Measurements from ENCODE around the gene RPL7A.
"Not testable (repeated sequence)": the region's sequence is repeated elsewhere in the genome, so short reads cannot be mapped to it uniquely, and the experiment has no call there.

Gene RPL7A

DNA sequence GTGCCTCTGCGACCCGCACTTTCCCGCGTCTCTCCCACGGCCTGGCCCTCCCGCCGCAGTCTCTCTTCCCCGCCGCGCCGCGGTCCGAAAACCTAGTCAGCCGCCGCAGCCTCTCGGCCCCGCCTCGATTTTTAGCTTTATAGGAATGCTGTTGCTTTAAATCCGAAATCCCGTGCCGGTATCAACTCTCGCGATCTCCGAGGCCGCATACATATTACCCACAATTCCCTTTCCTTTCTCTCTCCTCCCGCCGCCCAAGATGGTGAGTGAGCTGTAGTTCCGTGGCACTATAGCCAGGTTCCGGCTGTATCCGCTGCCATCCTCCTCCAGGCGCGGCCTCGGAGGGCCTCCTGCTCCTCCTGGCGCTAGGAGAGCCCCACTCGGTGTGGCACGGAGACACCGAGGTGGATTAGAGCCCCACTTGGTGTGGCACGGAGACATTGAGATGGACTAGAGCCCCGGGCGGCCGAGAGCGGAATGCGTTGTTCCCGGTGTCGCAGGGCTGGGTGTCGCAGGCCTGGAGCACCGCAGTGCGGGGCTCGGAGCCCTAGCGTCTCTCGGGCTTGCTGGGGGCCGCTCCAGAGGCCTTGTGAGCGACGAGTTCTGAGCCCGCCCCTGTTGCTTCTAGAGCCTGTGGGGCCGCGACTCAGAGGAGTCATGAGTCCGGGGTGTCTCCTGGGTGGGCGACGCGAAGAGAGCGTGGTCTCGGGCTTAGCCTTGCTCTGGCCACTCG lies at the start of gene RPL7A, which contains the start of gene MED22:
Gene RPL7A, plus strand, starts transcription at position 234 of the 733 bp plus-strand sequence. Its CDS starts 26 bp downstream, at position 260.
Gene MED22, minus strand, starts transcription at position 147 of the 733 bp plus-strand sequence. CDS start 1,469 bp downstream, outside the sequence.
- DNase-seq (ENCODE audit: low read depth), result peak; percentile 87

DNA sequence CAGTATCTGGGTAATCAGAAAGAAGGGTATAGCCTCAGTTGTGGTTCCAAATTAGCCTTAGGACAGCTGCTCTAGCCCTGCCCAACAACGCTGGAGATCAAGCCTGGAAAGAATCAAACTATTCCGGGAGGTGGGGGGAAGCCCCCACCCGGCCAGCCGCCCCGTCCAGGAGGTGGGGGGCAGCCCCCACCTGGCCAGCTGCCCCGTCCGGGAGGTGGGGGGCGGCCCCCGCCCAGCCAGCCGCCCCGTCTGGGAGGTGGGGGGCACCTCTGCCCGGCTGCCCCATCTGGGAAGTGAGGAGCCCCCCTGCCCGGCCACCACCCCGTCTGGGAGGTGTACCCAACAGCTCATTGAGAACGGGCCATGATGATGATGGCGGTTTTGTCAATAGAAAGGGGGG lies 48.0 kb upstream of the RPL7A start:
- DNase-seq (ENCODE audit: low read depth), result not testable (repeated sequence)

DNA sequence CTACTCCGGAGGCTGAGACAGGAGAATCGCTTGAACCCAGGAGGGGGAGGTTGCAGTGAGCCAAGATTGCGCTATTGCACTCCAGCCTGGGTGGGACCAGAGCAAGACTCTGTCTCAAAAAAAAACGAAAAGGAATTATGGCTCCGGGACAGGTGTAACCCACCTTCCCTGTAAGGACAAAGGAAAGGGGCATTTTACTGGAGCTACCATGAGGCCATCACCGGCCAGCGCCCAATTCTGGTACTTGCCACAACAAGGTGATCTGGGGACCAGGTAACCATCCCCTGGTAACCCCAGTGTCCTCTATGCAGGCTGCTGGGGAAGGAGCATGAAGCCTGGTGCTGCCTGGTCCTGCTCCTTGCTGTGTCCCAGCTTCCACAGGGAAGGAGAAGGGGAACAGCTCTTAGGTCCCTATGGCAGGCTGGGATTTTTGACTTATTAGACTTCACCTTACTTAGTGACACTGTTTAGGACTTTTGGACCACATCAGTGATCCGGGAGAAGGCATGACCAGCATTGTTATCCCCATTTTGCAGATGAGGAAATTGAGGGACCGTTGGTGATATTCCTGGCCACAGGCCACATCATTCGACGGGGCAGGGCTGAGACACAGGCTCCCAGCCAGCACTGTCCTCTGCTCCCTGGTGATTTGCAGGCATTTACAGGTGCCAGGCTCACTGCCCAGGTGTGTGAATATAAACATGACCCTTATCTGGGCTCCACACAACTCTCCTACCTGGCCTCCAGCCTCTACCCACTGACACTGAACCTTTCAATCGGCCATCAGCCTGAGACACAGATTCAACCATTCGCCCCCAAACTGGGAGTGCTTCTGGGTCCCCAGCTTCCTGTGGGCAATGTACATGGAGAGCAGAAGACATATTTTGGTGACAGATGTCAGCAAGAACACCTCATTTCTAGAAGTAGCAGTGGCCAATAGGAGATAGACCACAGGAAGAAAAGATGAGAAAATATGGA lies 46.5 kb upstream of the RPL7A start:
- no peak for DNase-seq (ENCODE audit: low read depth)

DNA sequence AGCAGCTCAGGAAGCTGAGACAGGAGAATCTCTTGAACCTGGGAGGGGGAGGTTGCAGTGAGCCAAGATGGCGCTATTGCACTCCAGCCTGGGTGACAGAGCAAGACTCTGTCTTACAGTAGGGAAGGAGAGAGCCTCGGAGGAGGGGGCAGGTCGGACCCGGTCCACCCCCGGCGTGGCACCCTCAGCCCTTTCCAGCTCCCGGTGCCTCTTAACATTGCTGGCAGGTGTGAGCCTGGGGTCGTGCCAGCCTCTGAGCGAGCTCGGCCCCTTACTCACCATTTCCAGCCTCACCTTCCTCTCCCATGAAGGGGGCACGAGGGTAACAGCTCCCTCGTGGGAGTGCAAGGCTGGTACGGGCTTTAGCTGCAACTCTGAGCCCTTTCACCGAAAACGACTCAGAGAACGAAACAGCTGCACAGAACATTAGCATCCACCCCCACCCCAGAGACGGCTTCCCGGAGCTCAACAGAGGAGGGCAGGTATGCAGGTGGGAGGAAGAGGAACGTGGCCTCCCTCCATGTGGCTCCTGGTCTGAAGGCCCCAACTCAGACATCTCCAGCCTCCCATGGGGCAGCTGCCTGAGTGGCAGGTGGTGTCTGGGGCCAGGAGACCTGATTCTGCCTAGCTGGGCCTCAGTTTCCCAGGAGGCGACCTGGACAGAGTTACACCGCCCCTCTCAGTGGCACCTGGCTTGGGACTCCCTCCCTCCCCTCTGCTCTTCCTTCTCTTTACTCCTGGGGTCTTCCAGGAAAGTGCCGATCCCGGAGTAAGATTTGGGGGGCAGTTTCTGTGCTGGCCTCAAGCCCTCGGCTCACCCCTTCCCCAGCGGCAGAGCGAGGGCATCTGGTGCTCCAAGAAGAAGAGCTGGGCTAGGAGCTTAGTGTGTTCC lies 44.5 kb upstream of the RPL7A start:
- no peak for DNase-seq (ENCODE audit: low read depth)

DNA sequence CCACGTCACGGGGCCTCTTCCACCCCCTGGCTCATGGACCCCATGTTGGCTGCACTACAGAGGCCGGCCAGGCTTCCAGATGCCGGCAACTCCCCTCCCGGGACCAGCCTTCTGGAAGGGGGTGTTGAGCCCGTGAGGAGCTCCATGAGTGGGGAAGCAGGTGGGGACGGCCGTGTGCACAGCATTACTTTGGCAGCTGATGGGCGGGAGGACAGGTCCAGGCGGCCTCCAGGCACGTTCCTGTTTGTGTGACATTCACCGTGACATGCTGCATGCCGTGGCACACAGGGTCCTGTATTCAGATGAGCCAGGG lies 43.9 kb upstream of the RPL7A start:
- no peak for DNase-seq (ENCODE audit: low read depth)

DNA sequence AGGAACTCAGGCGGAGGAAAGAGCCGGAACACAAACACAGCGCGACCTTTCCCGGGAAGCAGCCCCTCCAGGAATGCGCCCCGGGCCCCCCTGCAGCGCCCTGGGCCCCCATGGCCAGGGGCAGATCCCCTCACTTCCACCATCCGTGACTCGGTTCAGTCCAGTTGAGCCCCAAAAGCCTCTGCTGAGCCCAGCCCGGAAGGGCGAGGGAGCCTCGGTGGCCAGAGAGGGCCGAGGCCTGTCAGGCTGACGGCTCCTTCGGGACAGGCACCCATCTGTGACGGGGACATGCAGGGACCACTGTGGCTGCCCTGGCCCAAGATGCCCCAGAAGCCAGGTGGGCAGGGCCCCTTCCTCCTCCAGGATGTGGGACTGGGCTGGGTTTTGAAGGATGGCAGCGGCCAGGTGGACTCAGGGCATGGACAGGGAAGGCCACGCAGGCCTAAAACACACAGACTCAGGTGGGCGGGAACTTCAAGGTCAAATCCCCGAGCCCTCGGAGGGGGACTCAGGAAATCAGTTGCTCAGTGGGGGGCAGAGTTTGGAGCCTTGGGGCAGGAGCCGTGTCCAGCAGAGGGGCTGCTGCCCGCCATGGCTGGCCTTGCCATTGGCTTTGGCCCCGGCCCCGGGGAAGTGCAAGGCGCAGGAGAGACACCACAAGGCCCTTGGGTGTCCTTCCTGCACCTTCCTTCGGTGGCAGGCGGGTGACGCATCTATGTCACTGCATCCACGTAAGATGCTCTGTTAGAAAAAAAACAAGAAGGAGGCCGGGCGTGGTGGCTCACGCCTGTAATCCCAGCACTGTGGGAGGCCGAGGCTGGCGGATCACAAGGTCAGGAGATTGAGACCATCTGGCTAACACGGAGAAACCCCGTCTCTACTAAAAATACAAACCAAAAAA lies 43.3 kb upstream of the RPL7A start:
- no peak for DNase-seq (ENCODE audit: low read depth)

DNA sequence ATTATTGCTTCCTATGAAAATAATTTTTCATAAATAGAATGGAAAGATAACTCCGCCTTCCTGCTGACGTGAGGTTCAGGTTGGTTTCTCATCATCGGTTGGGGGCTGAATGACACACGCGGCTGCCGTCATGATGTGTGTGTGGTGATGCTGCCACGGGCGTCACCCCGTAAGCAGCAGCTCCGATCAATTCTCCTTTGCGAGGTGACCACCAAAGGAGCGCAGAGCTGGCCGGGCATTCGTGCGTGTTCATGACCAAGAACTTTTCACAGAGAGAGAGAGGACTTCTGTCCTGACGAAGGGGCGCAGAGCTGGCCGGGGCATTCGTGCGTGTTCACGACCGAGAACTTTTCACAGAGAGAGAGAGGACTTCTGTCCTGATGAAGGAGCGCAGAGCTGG lies 42.3 kb upstream of the RPL7A start:
- DNase-seq (ENCODE audit: low read depth), result no peak

DNA sequence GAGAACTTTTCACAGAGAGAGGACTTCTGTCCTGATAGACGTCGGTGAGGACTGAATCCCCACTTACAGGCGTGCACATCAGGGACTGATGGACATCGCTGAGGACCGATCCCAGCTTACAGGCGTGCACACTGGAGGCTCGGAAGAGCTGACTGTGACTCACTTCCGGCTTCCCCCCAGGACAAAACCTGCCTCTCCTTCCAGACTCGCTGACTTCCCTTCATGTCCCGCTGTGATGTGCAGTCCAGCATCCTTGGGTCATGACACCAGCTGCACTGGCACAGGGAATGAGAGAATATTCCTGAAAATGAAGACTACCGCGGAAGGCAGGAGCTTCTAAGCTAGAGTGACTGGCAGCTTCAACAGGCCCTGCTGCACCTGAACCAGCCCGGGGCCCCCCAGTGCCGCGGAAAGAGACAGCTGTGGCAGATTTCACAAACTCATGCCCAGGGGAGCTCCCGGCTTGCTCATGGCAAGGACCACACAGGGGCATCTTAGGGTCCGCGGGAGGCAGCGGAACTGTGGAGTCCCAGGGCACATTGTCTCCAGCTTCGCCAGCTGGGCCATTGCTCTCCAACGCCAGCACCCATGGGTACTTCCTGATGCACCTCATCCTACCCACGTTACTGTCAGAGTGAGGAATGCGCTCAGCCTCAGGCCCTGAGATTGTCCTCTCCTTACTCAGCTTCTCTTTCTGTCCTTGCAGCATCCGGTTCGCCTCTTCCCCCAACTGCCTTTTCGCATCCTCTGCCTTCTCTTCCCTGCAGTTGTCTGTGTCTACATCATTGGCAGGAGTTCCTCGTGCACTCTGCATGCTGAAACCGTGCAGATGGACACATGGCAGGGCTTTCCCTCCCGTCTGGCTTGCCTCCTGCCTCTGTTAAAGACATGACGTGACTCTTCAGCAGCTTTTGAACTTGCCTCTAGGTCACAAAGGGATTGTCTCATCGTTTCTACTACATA lies 41.5 kb upstream of the RPL7A start:
- no peak for DNase-seq (ENCODE audit: low read depth)

DNA sequence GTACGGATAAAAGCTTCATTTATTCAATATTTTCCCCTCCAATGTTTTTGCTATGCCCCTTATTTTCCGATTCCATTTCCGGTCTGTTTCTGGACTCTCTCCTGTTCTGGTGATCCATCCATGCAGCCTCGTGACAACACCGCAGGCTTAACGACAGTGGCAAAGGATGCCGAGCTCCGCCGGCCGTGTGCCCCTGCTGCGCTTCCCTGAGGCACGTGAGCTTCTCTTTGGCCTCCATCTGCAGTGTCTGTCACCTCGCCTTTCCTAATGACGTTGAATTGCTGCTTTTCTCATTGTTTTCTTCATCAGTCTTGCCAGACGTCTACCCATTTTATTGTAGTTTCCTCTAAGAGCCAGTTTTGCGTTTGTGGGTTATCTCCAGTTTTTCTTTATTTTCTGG lies 40.7 kb upstream of the RPL7A start:
- DNase-seq (ENCODE audit: low read depth), result no peak

DNA sequence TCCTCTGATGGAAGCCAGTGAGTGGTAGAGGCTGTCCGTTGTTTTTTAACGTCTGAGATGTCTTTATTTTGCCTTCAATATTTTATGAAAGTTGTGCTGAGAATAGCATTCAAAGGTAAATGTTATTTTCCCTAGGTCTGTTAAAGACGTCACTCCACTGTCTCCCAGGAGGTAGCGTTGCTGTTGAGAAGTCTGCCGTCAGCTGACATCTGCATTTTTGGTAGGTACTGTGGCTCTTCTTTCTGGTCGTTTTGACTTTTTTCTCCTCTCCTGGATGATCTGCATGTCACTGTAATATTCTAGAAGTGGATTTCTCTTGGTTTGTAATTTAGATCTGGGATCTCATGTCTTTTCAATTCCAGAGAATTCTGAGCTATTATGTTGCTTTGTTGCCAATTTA lies 38.4 kb upstream of the RPL7A start:
- DNase-seq (ENCODE audit: low read depth), result no peak

DNA sequence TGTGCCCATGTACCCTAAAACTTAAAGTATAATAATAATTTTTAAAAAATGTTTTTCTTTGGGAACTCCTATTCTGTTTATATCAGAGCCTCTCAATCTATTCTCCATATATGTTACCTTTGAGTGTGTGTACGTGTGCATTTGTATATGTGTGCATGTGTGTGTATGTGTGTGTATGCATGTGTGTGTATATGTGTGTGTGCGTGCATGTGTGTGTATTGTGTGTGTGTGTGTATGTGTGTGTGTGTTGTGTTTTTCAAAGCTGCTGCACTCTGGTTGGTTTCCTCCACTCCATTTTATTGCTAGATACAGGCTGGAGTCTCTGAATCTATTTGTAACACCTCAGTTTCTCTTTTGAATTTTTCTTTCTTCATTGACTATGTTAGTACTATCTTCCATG lies 32.0 kb upstream of the RPL7A start:
- DNase-seq (ENCODE audit: low read depth), result no peak

DNA sequence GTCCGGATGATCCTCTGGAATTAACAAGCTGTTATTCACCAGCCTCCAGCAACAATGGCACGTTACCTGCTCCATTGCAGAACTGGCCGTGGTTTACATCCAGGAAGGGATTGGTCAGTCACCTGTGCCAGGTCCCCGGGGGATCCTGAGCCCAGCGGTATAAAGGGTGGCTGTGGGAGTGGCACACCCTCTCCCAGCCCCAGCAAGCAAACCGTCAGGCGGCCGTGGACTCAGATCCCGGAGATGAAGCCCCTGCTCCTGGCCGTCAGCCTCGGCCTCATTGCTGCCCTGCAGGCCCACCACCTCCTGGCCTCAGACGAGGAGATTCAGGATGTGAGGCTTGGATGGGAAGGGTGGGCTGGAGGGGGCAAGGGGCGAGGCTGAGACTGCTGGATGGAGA lies 30.5 kb upstream of the RPL7A start:
- not testable (repeated sequence) for DNase-seq (ENCODE audit: low read depth)

DNA sequence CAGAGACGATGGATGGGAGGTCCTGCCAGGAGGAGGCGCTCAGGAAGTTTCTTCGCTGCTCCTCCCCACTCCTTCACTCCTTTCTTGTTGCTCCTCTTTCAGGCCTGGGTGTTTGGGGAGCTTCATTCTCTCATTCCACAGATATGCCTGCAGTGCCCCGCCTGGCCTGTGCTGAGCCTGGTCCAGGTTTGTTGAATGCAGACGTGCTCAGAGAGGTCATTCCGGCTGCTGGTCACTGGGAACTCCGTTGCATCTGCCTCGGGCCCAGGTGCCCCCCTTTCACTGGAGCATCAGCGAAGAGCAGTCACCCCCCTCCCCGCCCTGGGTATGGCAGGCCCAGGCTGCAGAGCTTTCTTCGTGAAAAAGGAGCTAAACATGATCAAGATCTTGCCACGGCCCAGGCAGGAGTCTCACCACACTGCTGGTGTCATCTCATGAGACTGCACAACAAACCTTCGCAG lies 27.6 kb upstream of the RPL7A start:
- DNase-seq (ENCODE audit: low read depth), result no peak

DNA sequence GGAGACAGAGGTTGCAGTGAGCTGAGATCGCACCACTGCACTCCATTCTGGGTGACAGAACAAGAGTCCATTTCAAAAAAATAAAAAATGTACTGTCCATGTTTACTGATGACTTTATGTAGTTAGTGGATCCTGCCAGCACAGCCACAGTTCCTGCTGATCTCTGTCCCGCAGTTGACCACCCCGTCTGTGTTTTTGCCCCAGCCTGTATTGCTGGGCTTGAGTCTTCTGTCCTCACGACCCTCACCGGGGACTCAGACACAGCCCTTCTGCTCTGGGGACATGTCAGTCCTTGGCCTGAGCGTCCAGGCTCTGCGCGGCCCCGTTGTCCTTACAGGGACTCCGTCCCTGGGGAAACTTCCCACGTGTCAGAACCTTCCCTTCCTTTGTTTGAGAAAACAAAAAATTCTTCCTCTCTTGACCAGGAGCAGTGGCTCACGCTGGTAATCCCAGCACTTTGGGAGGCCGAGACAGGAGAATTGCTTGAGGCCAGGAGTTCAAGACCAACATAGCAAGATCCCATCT lies 26.5 kb upstream of the RPL7A start:
- no peak for DNase-seq (ENCODE audit: low read depth)

DNA sequence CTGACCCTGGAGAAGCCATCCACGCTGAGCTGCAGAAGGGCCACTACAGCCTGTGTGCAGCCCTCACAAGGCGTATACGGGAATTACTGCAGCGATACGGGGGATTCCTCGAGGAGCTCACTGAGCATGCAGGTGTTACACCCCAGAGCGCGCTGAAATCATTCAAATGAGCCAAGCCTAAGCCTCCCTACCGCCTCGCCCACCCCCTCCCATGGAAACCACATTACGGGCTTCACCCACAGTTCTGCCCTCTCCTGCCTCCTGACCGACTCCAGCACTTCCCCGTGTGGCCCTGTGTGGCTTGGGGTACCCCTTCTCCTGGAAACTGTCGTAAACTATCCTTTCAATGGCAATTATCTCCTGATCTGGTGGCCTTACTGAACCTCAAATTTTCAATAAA lies 25.3 kb upstream of the RPL7A start:
- DNase-seq (ENCODE audit: low read depth), result no peak

DNA sequence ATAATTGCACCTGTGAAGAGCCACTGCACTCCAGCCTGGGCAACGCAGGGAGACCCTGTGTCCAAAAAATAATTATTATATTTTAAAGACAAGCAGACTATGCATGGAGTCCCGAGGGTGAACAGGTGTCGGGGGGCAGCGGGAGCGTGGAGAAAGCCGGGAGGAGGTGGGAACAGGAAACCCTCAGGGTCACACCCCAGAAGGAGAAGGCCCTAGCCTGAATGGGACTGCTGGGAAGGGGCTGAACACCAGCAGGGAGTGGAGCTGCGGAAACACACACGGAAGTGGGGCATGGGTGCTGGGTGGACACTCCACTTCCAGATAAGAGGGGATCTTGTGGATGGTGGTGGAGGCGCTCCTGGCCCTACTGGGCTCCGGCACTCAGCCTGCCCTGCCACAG lies 24.8 kb upstream of the RPL7A start:
- DNase-seq (ENCODE audit: low read depth), result no peak

DNA sequence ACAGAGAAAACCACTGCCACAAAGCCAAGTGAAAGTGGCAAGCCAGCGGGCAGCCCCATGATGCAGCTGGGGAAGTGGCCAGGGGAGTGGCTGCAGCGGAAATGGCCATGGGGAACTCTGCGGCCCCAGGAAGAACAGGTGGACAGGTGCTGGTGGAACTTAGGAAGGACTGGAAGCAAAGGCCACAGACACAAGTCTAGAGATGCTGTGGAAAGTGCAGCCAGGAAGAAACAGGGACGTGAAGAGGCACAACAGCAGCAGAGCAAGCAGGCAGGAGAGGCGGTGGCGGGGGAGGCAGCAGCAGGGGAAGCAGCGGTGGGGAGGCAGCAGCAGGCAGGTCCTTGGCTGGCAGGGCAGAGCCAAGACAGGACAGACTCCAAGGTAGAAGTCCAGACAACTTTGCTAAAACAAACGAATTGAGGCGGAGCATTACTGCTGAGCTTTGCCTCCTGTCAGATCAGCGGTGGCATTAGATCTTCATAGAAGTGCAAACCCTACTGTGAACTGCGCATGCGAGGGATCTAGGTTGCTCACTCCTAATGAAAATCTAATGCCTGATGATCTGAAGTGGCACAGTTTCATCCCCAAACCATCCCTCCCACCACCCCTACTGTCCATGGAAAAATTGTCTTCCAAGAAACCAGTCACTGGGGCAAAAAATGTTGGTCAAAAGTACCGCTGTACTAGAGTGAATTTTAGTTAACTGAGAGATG lies 23.9 kb upstream of the RPL7A start:
- DNase-seq (ENCODE audit: low read depth), result no peak

DNA sequence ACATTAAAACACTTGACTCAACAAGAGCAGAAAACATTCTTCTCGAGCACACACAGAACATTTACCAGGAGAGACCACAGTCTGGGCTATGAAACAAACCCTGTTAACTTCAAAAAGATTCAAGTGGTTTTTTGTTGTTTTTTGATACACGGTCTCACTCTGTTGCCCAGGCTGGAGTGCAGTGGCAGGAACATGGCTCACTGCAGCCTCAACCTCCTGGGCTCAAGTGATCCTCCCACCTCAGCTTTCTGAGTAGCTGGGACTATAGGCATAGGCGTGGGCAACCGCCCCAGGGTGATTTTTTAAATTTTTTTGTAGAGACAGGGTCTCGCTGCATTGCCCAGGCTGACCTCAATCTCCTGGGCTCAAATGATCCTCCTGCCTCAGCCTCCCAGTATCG lies 21.0 kb upstream of the RPL7A start:
- not testable (repeated sequence) for DNase-seq (ENCODE audit: low read depth)
